ENCODE data around the gene AFG1L.

DNA sequence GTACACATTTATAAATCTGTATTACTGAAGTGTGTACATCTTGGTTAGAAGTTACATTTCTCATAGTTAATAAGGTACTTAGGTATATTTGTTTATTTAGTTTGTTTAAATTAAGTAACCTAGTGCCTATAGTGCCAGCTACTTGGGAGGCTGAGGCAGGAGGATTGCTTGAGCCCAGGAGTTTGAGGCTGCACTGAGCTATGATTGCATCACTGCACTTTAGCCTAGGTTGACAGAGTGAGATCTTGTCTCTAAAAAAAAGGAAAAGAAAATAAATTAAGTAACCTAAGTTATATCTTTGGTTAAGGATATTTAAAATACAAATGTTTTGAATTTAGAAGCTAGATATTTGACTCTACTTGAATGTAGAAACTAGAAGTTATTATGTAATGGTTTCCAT is 9.5 kb upstream of the AFG1L start:
- TF ChIP-seq, protein P1, sequence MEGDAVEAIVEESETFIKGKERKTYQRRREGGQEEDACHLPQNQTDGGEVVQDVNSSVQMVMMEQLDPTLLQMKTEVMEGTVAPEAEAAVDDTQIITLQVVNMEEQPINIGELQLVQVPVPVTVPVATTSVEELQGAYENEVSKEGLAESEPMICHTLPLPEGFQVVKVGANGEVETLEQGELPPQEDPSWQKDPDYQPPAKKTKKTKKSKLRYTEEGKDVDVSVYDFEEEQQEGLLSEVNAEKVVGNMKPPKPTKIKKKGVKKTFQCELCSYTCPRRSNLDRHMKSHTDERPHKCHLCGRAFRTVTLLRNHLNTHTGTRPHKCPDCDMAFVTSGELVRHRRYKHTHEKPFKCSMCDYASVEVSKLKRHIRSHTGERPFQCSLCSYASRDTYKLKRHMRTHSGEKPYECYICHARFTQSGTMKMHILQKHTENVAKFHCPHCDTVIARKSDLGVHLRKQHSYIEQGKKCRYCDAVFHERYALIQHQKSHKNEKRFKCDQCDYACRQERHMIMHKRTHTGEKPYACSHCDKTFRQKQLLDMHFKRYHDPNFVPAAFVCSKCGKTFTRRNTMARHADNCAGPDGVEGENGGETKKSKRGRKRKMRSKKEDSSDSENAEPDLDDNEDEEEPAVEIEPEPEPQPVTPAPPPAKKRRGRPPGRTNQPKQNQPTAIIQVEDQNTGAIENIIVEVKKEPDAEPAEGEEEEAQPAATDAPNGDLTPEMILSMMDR (IDR thresholded peaks at IDR 0.05; ENCODE audit: low read depth, low read length): no peak
- no peak for TF ChIP-seq EZH2phosphoT487 (IDR thresholded peaks at IDR 0.05; ENCODE audit: low read depth)

All from OCI-LY3 (cell line).